IMR-90 (cell line): ENCODE data around the gene PTPRU. TPM values are rescaled to one million over a fixed set of nuclear protein-coding genes. Genes with fewer than 3 reads are reported as not detected.

Experiments used
- ATAC-seq: fragments of 200-7000 bp; cut with Tn5 transposase; 2 replicates; pipeline ENCODE4 v1.9.1; 2020; ENCODE audit warnings: low read depth, mild to moderate bottlenecking, moderate library complexity
- BruUV-seq: library from RNA; stranded (reverse); fragments of 400-500 nt; replicated peaks from 2 replicates; lab custom pipeline; 2021; lab: Mats Ljungman, UMichigan
- CTCF ChIA-PET: fragments of 300-600 bp; formaldehyde crosslinking; extraction: SDS; loops from one replicate; lab custom pipeline; 2021; ENCODE audit warnings: antibody characterized with exemption; lab: Yijun Ruan, JAX
- POLR2A ChIA-PET: fragments of 300-600 bp; sonication (Branson Sonifier 250); formaldehyde crosslinking; loops from one replicate; lab custom pipeline; 2022; ENCODE audit warnings: antibody characterized with exemption; ENCODE audit not compliant: unreplicated experiment; lab: Charles Lee
- DNase-seq: peaks from one replicate; pipeline ENCODE4 v3.0.0; 2013
- H2AFZ ChIP-seq: replicated peaks from 2 replicates; pipeline ENCODE3; 2013; ENCODE audit warnings: low read length, mild to moderate bottlenecking; ENCODE audit not compliant: poor library complexity
- H2AK5ac ChIP-seq: 2 replicates; pipeline ENCODE4 v1.6.1; 2013; ENCODE audit warnings: low read depth, low read length, inconsistent platforms
- H2AK9ac ChIP-seq: replicated peaks from 2 replicates; pipeline ENCODE3; 2013; ENCODE audit warnings: mild to moderate bottlenecking, low read depth, low read length, moderate library complexity; ENCODE audit not compliant: poor library complexity
- H2BK120ac ChIP-seq: 2 replicates; pipeline ENCODE4 v1.6.1; 2013; ENCODE audit warnings: low read depth, low read length, inconsistent platforms
- H2BK15ac ChIP-seq: 3 replicates; pipeline ENCODE4 v1.6.1; 2013; ENCODE audit warnings: low read depth, low read length, inconsistent platforms
- H2BK20ac ChIP-seq: 2 replicates; pipeline ENCODE4 v1.6.1; 2013; ENCODE audit warnings: low read depth, mild to moderate bottlenecking, inconsistent platforms, low read length, moderate library complexity
- H2BK5ac ChIP-seq: 2 replicates; pipeline ENCODE4 v1.6.1; 2013; ENCODE audit warnings: mild to moderate bottlenecking, low read depth, low read length, inconsistent platforms; ENCODE audit not compliant: poor library complexity, severe bottlenecking
- H3K14ac ChIP-seq: replicated peaks from 2 replicates; pipeline ENCODE4 v1.6.1; 2013; ENCODE audit warnings: low read depth, low read length, inconsistent platforms
- H3K18ac ChIP-seq: 2 replicates; pipeline ENCODE4 v1.6.1; 2013; ENCODE audit warnings: low read depth, low read length, control low read depth
- H3K23ac ChIP-seq: 2 replicates; pipeline ENCODE4 v1.6.1; 2013; ENCODE audit warnings: low read depth, low read length, inconsistent platforms
- H3K27ac ChIP-seq: 2 replicates; pipeline ENCODE4 v1.5.1; 2013; ENCODE audit warnings: mild to moderate bottlenecking, control low read depth, low read length; ENCODE audit not compliant: insufficient read depth
- H3K27me3 ChIP-seq: 2 replicates; pipeline ENCODE4 v1.6.1; 2013; ENCODE audit warnings: low read length; ENCODE audit not compliant: control insufficient read depth, insufficient read depth
- H3K36me3 ChIP-seq: 2 replicates; pipeline ENCODE4 v1.6.1; 2013; ENCODE audit warnings: low read length, mixed read lengths; ENCODE audit not compliant: control insufficient read depth, insufficient read depth
- H3K4ac ChIP-seq: 2 replicates; pipeline ENCODE4 v1.6.1; 2013; ENCODE audit warnings: low read depth, low read length, inconsistent platforms
- H3K4me1 ChIP-seq: 2 replicates; pipeline ENCODE4 v1.6.1; 2013; ENCODE audit warnings: low read length, mixed read lengths; ENCODE audit not compliant: control insufficient read depth, insufficient read depth
- H3K4me2 ChIP-seq: 2 replicates; pipeline ENCODE4 v1.6.1; 2013; ENCODE audit warnings: low read depth, mild to moderate bottlenecking, control low read depth, low read length, moderate library complexity
- H3K4me3 ChIP-seq: 2 replicates; pipeline ENCODE4 v1.5.1; 2013; ENCODE audit warnings: low read depth, mild to moderate bottlenecking, control low read depth, low read length, moderate library complexity; ENCODE audit not compliant: insufficient read depth
- H3K56ac ChIP-seq: 2 replicates; pipeline ENCODE4 v1.6.1; 2013; ENCODE audit warnings: low read length, inconsistent platforms; ENCODE audit not compliant: insufficient read depth; ENCODE audit errors: extremely low read depth
- H3K79me1 ChIP-seq, 2 experiments: 2 replicates each; pipeline ENCODE4 v1.6.1; 2013; ENCODE audit warnings: low read length in 2 of 2, inconsistent platforms in 1 of 2, low read depth in 1 of 2
- H3K9ac ChIP-seq: 2 replicates; pipeline ENCODE4 v1.6.1; 2013; ENCODE audit warnings: low read depth, low read length, control low read depth
- H3K9me1 ChIP-seq: 2 replicates; pipeline ENCODE4 v1.6.1; 2013; ENCODE audit warnings: low read length, inconsistent platforms; ENCODE audit not compliant: insufficient read depth
- H3K9me3 ChIP-seq: 2 replicates; pipeline ENCODE4 v1.6.1; 2013; ENCODE audit warnings: low read length; ENCODE audit not compliant: control insufficient read depth, insufficient read depth
- H4K20me1 ChIP-seq: 2 replicates; pipeline ENCODE4 v1.6.1; 2013; ENCODE audit warnings: low read length, inconsistent platforms; ENCODE audit not compliant: insufficient read depth
- H4K5ac ChIP-seq: 2 replicates; pipeline ENCODE4 v1.6.1; 2013; ENCODE audit warnings: mild to moderate bottlenecking, low read depth, low read length, control low read depth
- H4K8ac ChIP-seq, 2 experiments: 2 replicates each; pipeline ENCODE4 v1.6.1; 2013; ENCODE audit warnings: low read depth in 2 of 2, low read length in 2 of 2, control low read depth in 1 of 2, inconsistent platforms in 1 of 2
- H4K91ac ChIP-seq: 2 replicates; pipeline ENCODE4 v1.6.1; 2013; ENCODE audit warnings: low read depth, low read length, inconsistent platforms; ENCODE audit not compliant: insufficient read depth
- BHLHE40 ChIP-seq: fragments of 150-350 bp; IDR thresholded peaks from 2 replicates; pipeline ENCODE4 v1.6.1; 2016; ENCODE audit warnings: mild to moderate bottlenecking, low read depth, low read length
- FOS ChIP-seq: fragments of 150-350 bp; IDR thresholded peaks from 2 replicates; pipeline ENCODE4 v1.6.1; 2016; ENCODE audit warnings: low read depth, low read length
- NFE2L2 ChIP-seq: fragments of 150-350 bp; IDR thresholded peaks from 2 replicates; pipeline ENCODE4 v1.6.1; 2016; ENCODE audit warnings: low read depth, mild to moderate bottlenecking, low read length
- RAD21 ChIP-seq: IDR thresholded peaks from 2 replicates; pipeline ENCODE4 v1.6.1; 2012; ENCODE audit warnings: low read length, improper control_type of control experiment
- RCOR1 ChIP-seq: IDR thresholded peaks from 2 replicates; pipeline ENCODE4 v1.6.1; 2012; ENCODE audit warnings: mild to moderate bottlenecking, low read length, improper control_type of control experiment; ENCODE audit not compliant: insufficient replicate concordance
- SMC3 ChIP-seq: fragments of 150-350 bp; IDR thresholded peaks from 2 replicates; pipeline ENCODE4 v1.6.1; 2016; ENCODE audit warnings: low read depth, mild to moderate bottlenecking, antibody characterized with exemption, low read length, moderate library complexity
- WGBS, 2 experiments: methylation state at CpG; one replicate each; pipeline versions ENCODE4 v1.1.5 to v1.1.7; 2013; ENCODE audit warnings: missing lambda C conversion rate in 2 of 2; ENCODE audit not compliant: insufficient read length in 1 of 2; ENCODE audit errors: extremely low coverage in 2 of 2; 5-methylcytosine and 5-hydroxymethylcytosine counted together
- dilution Hi-C: fragments of 300-500 bp; cut with HindIII; formaldehyde crosslinking; loops from one replicate; pipeline ENCODE4 v1.14.3; 2018; ENCODE audit warnings: low sequenced_read_pairs; ENCODE audit not compliant: unreplicated experiment
- in situ Hi-C: fragments of 300-500 bp; cut with MboI; formaldehyde crosslinking; loops from 3 replicates; pipeline ENCODE4 v1.14.3; 2019; ENCODE audit warnings: low sequenced_read_pairs, inconsistent platforms, mixed read lengths
- intact Hi-C: fragments of 100-400 bp; cut with micrococcal nuclease; formaldehyde crosslinking; loops from 2 replicates; pipeline ENCODE4 v1.10.0; 2022
- polyA plus RNA-seq, 3 experiments: library from polyadenylated mRNA; depleted of rRNA; stranded (reverse); fragments of >200 nt; gene quantifications; 2 replicates each; pipeline ENCODE4 v1.2.3, GENCODE V29; 2012; ENCODE audit warnings: low replicate concordance in 1 of 3
- total RNA-seq: library from RNA; depleted of rRNA; stranded (reverse); fragments of >200 nt; gene quantifications from 2 replicates; pipeline ENCODE4 v1.2.3, GENCODE V29; 2012

PTPRU gene
- total and polyA plus RNA-seq, 2 of the 4 experiments (the other 2 are of a cell fraction): 7.0 to 10.7 TPM

GRCh38 chr1:29282924-29283803 lies 46.8 kb downstream of the PTPRU start (continued):
- no peak for TF ChIP-seq SMC3
- TF ChIP-seq BHLHE40: no peak

- CTCF ChIA-PET: no interaction called here
- BruUV-seq: no TSS peak
- no peak overlapping the region for H3K23ac ChIP-seq
Observed at GRCh38 chr1:29283804-29284195, 47.5 kb downstream of the PTPRU start.

More at GRCh38 chr1:29283804-29284195, 47.5 kb downstream of the PTPRU start:
- Histone ChIP-seq H3K4me2 (no peak overlapping the region), H2BK15ac (no peak overlapping the region), H4K20me1 (no peaks in the 10 kb centered on the region), H4K91ac (no peak overlapping the region), H3K9me1 (peaks cover 8% of the 10 kb centered on the region), H3K4me3 (no peak overlapping the region), H2AK9ac (no peak overlapping the region), H3K79me1 (no peaks in the 10 kb centered on the region; a peak in 1 of 4 replicates), H3K27me3 (no peaks in the 10 kb centered on the region), H3K27ac (no peak overlapping the region), H3K14ac (no peak overlapping the region), H2BK120ac (no peak overlapping the region), H3K4ac (no peak overlapping the region), H2AK5ac (no peak overlapping the region), H3K56ac (no peak overlapping the region), H2BK20ac (no peak overlapping the region), H3K18ac (no peak overlapping the region), H2BK5ac (no peak overlapping the region), H3K36me3 (no peaks in the 10 kb centered on the region; the same call in 1 of the 2 replicates), H2AFZ (peak overlapping the region; percentile 44), H4K5ac (no peak overlapping the region), H3K9me3 (no peaks in the 10 kb centered on the region), H3K9ac (no peak overlapping the region), H3K4me1 (0 out of 2 replicates have a peak, but pooled peaks cover 3% of the 10 kb centered on the region), H4K8ac (no peak overlapping the region; a peak in 1 of 4 replicates)
- intact Hi-C loops (no loop called here), dilution Hi-C loops (no loop called here), in situ Hi-C loops (no loop called here)
- DNase-seq (no peak), ATAC-seq (no peak)
- POLR2A ChIA-PET: no interaction called here
- 65% methylated on average over 4 of the region's 10 CpGs; no CpG with 5 or more reads in 1 of the 2 experiments for WGBS, 2 experiments
- no peak for TF ChIP-seq FOS
- TF ChIP-seq NFE2L2: no peak
- TF ChIP-seq RCOR1: no peak
- no peak for TF ChIP-seq RAD21
